22Rv1 (cell line): ENCODE measurements around the gene LSM2.

Source experiments
- ZFX ChIP-seq: fragments of 450-650 bp; IDR thresholded peaks from 2 replicates; pipeline ENCODE4 v1.6.1; 2017; ENCODE audit warnings: antibody characterized with exemption, borderline replicate concordance
- TF ChIP-seq, protein P1 (sequence below): fragments of 450-650 bp; IDR thresholded peaks from 2 replicates; pipeline ENCODE4 v1.5.1; 2017; ENCODE audit warnings: mild to moderate bottlenecking

DNA sequence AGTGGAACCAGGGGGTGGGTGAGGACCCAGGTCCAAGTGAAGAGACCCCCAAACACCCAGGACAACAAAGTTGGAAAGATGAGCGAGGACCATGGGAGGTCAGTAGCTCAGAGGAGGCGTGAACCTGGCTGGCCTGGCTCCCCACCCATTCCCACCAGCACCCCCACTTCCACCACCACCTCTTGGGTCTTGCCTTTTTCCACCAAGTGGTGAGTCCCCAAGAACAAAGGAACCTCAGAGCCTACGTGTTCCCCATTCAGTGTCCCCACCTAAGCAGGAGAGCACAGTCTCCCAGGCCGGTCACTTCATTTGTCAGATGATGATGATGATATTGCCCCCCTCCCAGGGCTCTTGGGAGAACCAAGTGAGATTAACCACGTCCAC is 29.1 kb downstream of the LSM2 start:
- TF ChIP-seq, protein P1, sequence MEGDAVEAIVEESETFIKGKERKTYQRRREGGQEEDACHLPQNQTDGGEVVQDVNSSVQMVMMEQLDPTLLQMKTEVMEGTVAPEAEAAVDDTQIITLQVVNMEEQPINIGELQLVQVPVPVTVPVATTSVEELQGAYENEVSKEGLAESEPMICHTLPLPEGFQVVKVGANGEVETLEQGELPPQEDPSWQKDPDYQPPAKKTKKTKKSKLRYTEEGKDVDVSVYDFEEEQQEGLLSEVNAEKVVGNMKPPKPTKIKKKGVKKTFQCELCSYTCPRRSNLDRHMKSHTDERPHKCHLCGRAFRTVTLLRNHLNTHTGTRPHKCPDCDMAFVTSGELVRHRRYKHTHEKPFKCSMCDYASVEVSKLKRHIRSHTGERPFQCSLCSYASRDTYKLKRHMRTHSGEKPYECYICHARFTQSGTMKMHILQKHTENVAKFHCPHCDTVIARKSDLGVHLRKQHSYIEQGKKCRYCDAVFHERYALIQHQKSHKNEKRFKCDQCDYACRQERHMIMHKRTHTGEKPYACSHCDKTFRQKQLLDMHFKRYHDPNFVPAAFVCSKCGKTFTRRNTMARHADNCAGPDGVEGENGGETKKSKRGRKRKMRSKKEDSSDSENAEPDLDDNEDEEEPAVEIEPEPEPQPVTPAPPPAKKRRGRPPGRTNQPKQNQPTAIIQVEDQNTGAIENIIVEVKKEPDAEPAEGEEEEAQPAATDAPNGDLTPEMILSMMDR: no peak
- no peak for TF ChIP-seq ZFX
